OCI-LY1 (cell line): ENCODE data around the gene DCP1B.

Source experiments
- H2AFZ ChIP-seq: fragments of 200-600 bp; sonication (generic), shearing (Covaris generic); 2 replicates; pipeline ENCODE4 v1.6.0; 2014; ENCODE audit warnings: antibody characterized with exemption, mild to moderate bottlenecking, low read length
- H3F3A ChIP-seq: fragments of 200-600 bp; sonication (generic), shearing (Covaris generic); 2 replicates; pipeline ENCODE4 v1.6.0; 2014; ENCODE audit warnings: mild to moderate bottlenecking, antibody characterized with exemption, low read length, moderate library complexity; ENCODE audit not compliant: insufficient read depth
- H3K27ac ChIP-seq: fragments of 200-600 bp; sonication (generic); 2 replicates; pipeline ENCODE4 v1.5.1; 2014; ENCODE audit warnings: low read length, mixed run types, mild to moderate bottlenecking, low read depth; ENCODE audit not compliant: poor library complexity, severe bottlenecking
- H3K27me3 ChIP-seq: fragments of 200-600 bp; sonication (generic); 2 replicates; pipeline ENCODE4 v1.6.0; 2014; ENCODE audit warnings: antibody characterized with exemption, mild to moderate bottlenecking, low read length, moderate library complexity; ENCODE audit not compliant: insufficient read depth
- H3K36me3 ChIP-seq: fragments of 200-600 bp; sonication (generic); 2 replicates; pipeline ENCODE4 v1.6.1; 2014; ENCODE audit warnings: mild to moderate bottlenecking, antibody characterized with exemption, low read length, moderate library complexity, mixed read lengths; ENCODE audit not compliant: insufficient read depth
- H3K4me1 ChIP-seq: fragments of 200-600 bp; sonication (generic); 2 replicates; pipeline ENCODE4 v1.5.1; 2014; ENCODE audit warnings: mild to moderate bottlenecking, low read length, moderate library complexity; ENCODE audit not compliant: insufficient read depth, severe bottlenecking
- H3K4me2 ChIP-seq: fragments of 200-600 bp; sonication (generic), shearing (Covaris generic); 2 replicates; pipeline ENCODE4 v1.6.1; 2014; ENCODE audit warnings: low read length
- H3K4me3 ChIP-seq: fragments of 200-600 bp; sonication (generic); 2 replicates; pipeline ENCODE4 v1.5.1; 2014; ENCODE audit warnings: low read length, low read depth, mild to moderate bottlenecking, mixed read lengths; ENCODE audit not compliant: poor library complexity, severe bottlenecking
- H3K79me2 ChIP-seq: fragments of 200-600 bp; shearing (Covaris generic); 2 replicates; pipeline ENCODE4 v1.6.1; 2016; ENCODE audit warnings: mixed run types, low read length, mixed read lengths; ENCODE audit not compliant: insufficient read depth
- H3K9ac ChIP-seq: fragments of 200-600 bp; sonication (generic), shearing (Covaris generic); 2 replicates; pipeline ENCODE4 v1.6.1; 2014; ENCODE audit warnings: mild to moderate bottlenecking, low read length, mixed read lengths
- H3K9me2 ChIP-seq: fragments of 200-600 bp; sonication (generic), shearing (Covaris generic); 2 replicates; pipeline ENCODE4 v1.6.1; 2014; ENCODE audit warnings: low read depth, mild to moderate bottlenecking, low read length, mixed read lengths
- H3K9me3 ChIP-seq: fragments of 200-600 bp; shearing (Covaris generic); 2 replicates; pipeline ENCODE4 v1.6.1; 2014; ENCODE audit warnings: low read length, mixed read lengths
- H4K20me1 ChIP-seq: fragments of 200-600 bp; sonication (generic), shearing (Covaris generic); 2 replicates; pipeline ENCODE4 v1.6.0; 2016; ENCODE audit warnings: mild to moderate bottlenecking, low read length; ENCODE audit not compliant: insufficient read depth
- CTCF ChIP-seq: fragments of 200-600 bp; sonication (generic), shearing (Covaris generic); IDR thresholded peaks from 2 replicates; pipeline ENCODE4 v1.5.1; 2017; ENCODE audit warnings: mild to moderate bottlenecking, antibody characterized with exemption, low read length, moderate library complexity, mixed read lengths
- EZH2 ChIP-seq: fragments of 200-600 bp; sonication (generic), shearing (Covaris generic); IDR thresholded peaks from 2 replicates; pipeline ENCODE4 v1.8.0; 2017; ENCODE audit warnings: borderline replicate concordance, mixed run types, mild to moderate bottlenecking, antibody characterized with exemption, low read length, moderate library complexity, mixed read lengths

The DCP1B gene

GRCh38 chr12:1936406-1937320 is 67.6 kb downstream of the DCP1B start:
- Histone ChIP-seq H3K79me2 (no peaks in the 10 kb centered on the region), H3K27ac (no peak overlapping the region), H3K4me2 (no peak overlapping the region), H3K4me3 (no peak overlapping the region), H3F3A (no peaks in the 10 kb centered on the region), H3K36me3 (no peaks in the 10 kb centered on the region), H3K9me3 (no peaks in the 10 kb centered on the region), H4K20me1 (no peaks in the 10 kb centered on the region), H3K9ac (no peak overlapping the region), H3K9me2 (no peaks in the 10 kb centered on the region), H2AFZ (no peak overlapping the region), H3K27me3 (no peaks in the 10 kb centered on the region), H3K4me1 (peaks cover 8% of the 10 kb centered on the region)
- TF ChIP-seq EZH2: no peak
- TF ChIP-seq CTCF: no peak

GRCh38 chr12:1935700-1936378 is 68.4 kb downstream of the DCP1B start:
- Histone ChIP-seq H3K4me3 (no peak overlapping the region), H3K4me2 (no peak overlapping the region), H3K27me3 (no peaks in the 10 kb centered on the region), H3K27ac (no peak overlapping the region), H3K79me2 (no peaks in the 10 kb centered on the region), H3K36me3 (no peaks in the 10 kb centered on the region), H3K9me3 (no peaks in the 10 kb centered on the region), H4K20me1 (no peaks in the 10 kb centered on the region), H2AFZ (no peak overlapping the region), H3F3A (no peaks in the 10 kb centered on the region), H3K4me1 (peaks cover 8% of the 10 kb centered on the region), H3K9me2 (no peaks in the 10 kb centered on the region), H3K9ac (no peak overlapping the region)
- TF ChIP-seq EZH2 (no peak), CTCF (no peak)

GRCh38 chr12:1935242-1935641 is 69.0 kb downstream of the DCP1B start:
- Histone ChIP-seq H3K27me3 (no peaks in the 10 kb centered on the region), H3K4me2 (no peak overlapping the region), H4K20me1 (no peaks in the 10 kb centered on the region), H3K9me3 (no peaks in the 10 kb centered on the region), H2AFZ (no peak overlapping the region), H3K9me2 (no peaks in the 10 kb centered on the region), H3K4me1 (peaks cover 8% of the 10 kb centered on the region), H3K4me3 (no peak overlapping the region), H3K27ac (no peak overlapping the region), H3F3A (no peaks in the 10 kb centered on the region), H3K36me3 (no peaks in the 10 kb centered on the region), H3K9ac (no peak overlapping the region), H3K79me2 (no peaks in the 10 kb centered on the region)
- TF ChIP-seq EZH2 (no peak), CTCF (no peak)
